Naive B cell (primary cell): Measurements from ENCODE around the gene DDI2. TPM values are rescaled to one million over a fixed set of nuclear protein-coding genes. Genes with fewer than 3 reads are reported as not detected.

Experiments used
- ATAC-seq, 2 donors: fragments of 150-1000 bp; cut with Tn5 transposase; 2 replicates each; pipeline ENCODE4 v1.10.0; 2021; ENCODE audit warnings: low read depth in 2 of 2, mild to moderate bottlenecking in 2 of 2, moderate library complexity in 2 of 2
- DNase-seq: peaks from one replicate; pipeline ENCODE4 v3.0.0; 2022
- H3K27ac Mint-ChIP-seq, 6 donors: one replicate each; pipeline ENCODE4 v1.8.0; 2020 to 2022; ENCODE audit warnings: mild to moderate bottlenecking in 6 of 6, mixed read lengths in 6 of 6, moderate library complexity in 5 of 6, inconsistent platforms in 2 of 6
- H3K27me3 Mint-ChIP-seq, 3 donors: one replicate each; pipeline ENCODE4 v1.8.0; 2021 to 2022; ENCODE audit warnings: mixed read lengths in 3 of 3, mild to moderate bottlenecking in 1 of 3
- H3K36me3 Mint-ChIP-seq, 2 donors: one replicate each; pipeline ENCODE4 v1.8.0; 2020 to 2022; ENCODE audit warnings: mixed read lengths in 2 of 2, inconsistent platforms in 1 of 2, mild to moderate bottlenecking in 1 of 2
- H3K4me1 Mint-ChIP-seq, 3 donors: one replicate each; pipeline ENCODE4 v1.8.0; 2020 to 2022; ENCODE audit warnings: mixed read lengths in 3 of 3, inconsistent platforms in 1 of 3, mild to moderate bottlenecking in 1 of 3, moderate library complexity in 1 of 3
- H3K4me3 Mint-ChIP-seq, 8 donors: one replicate each; pipeline ENCODE4 v1.8.0; 2020 to 2022; ENCODE audit warnings: mild to moderate bottlenecking in 8 of 8, mixed read lengths in 8 of 8, moderate library complexity in 8 of 8, inconsistent platforms in 2 of 8
- H3K9me3 Mint-ChIP-seq, 7 donors: one replicate each; pipeline ENCODE4 v1.8.0; 2020 to 2022; ENCODE audit warnings: mixed read lengths in 7 of 7, mild to moderate bottlenecking in 5 of 7, inconsistent platforms in 2 of 7, moderate library complexity in 1 of 7
- polyA plus RNA-seq, 6 donors: library from polyadenylated mRNA; unstranded; fragments of 300-500 nt; fragmentation: Illumina TruSeq; gene quantifications; one replicate each; pipeline ENCODE4 v1.2.3, GENCODE V29; 2021; ENCODE audit warnings: low read depth in 6 of 6

The DDI2 gene
- polyA plus RNA-seq, 6 donors from 2014 or later = 2.5 to 7.1 (median 5.7) TPM

- peak overlapping the region in 1 of 6 donors; percentile 62 for H3K27ac Mint-ChIP-seq
- no peaks in the 10 kb centered on the region for H3K27me3 Mint-ChIP-seq
- H3K36me3 Mint-ChIP-seq = peaks cover 3 to 8% of the 10 kb centered on the region in 2 donors
- no peak for ATAC-seq
- no peaks in the 10 kb centered on the region for H3K9me3 Mint-ChIP-seq
- peaks cover 21 to 43% (median 23%) of the 10 kb centered on the region in 3 donors for H3K4me1 Mint-ChIP-seq
- H3K4me3 Mint-ChIP-seq = no peak overlapping the region
- no peak for DNase-seq
These were observed 91.4 kb downstream of the DDI2 start for GRCh38 chr1:15708486-15709137.

DNA sequence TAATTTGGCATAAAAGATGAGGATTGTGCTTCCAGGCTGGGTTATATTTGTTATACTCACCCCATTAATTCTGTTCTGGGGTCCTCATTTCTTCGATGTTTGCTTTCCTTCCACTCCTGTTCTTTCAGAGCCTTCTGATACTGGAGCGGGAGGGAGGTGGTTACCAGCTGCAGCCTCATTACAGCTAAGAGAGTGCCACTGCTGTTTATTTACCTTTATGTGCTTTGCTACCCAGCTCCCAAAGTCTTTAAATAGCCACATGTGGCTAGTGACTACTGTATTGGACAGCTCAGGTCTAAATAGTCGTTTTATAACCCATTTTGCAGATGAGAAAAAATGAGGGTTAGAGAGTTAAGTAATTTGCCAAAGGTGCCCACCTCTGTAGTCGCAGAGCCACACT is 92.0 kb downstream of the DDI2 start:
- peak overlapping the region in 2 of 6 donors; percentile 37 to 77 for H3K27ac Mint-ChIP-seq
- DNase-seq = no peak

DNA sequence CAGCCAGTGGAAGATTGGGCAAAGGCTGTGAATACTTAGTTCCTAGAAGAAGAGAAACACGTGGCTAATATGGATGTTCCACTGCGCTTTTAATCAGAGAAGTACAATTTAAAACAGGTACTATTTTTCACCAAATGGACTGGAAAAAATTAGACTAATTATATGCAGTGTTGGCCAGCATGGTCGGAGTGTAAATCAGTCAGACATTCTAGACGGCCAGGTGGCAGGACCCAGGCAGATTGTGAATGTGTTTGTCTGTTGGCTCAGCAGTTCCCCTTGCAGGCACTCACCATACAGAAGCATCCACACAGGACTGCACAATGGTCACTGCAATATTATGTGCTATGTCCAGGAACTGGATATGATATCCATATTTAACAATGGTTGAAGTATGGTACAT is 94.9 kb downstream of the DDI2 start:
- Mint-ChIP-seq H3K9me3 (no peaks in the 10 kb centered on the region), H3K36me3 (no peaks in the 10 kb centered on the region), H3K27ac (peak overlapping the region in 1 of 6 donors; percentile 67), H3K27me3 (no peaks in the 10 kb centered on the region), H3K4me1 (peaks cover 12 to 28% (median 15%) of the 10 kb centered on the region in 3 donors), H3K4me3 (no peak overlapping the region)
- peak in 1 of 2 donors; percentile 40 for ATAC-seq
- no peak for DNase-seq

More for the DNA sequence above, 92.0 kb downstream of the DDI2 start:
- Mint-ChIP-seq H3K4me3 (no peak overlapping the region), H3K27me3 (no peaks in the 10 kb centered on the region), H3K36me3 (peaks cover 3 to 8% of the 10 kb centered on the region in 2 donors), H3K4me1 (peaks cover 19 to 43% (median 26%) of the 10 kb centered on the region in 3 donors), H3K9me3 (no peaks in the 10 kb centered on the region)
- ATAC-seq = no peak

DNA sequence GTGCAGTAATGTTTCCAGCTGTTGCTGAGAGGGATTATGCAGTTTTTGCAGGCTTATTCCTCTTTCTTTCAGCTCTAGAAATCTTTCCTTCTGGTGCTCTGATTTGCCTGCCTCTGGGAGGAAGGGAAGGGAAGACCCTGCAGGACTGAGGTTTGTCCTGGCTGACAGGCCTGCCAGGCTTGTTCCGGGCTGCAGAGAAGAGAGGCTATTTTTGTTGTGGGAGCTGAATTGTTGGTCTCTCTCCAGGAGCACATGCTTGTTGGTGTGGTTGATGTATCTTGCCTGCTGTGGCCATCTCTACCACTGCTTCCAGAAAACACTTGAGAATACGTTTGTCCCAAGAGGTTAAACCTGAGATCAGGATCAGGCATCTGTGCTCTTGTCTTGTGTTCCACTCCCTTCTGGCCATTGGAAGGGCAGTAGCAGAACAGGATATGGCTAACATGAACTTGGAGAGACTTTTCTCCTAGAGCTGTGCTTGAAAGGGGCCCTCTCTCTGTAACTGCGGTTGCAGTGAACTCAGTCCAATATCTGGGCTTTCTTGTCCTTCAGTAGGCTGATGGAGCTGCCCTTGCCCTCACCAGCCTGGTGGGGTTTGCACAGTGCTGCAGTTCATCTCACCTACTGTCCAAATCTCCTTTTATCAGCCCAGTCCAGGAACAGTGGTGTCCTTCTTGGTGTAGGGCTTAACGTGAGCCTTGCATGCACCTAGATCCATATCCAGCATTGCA is 97.3 kb downstream of the DDI2 start:
- ATAC-seq (no peak), DNase-seq (no peak)
- Mint-ChIP-seq H3K4me1 (peaks cover 8 to 15% (median 13%) of the 10 kb centered on the region in 3 donors), H3K27ac (peak overlapping the region in 2 of 6 donors; percentile 19 to 47), H3K9me3 (no peaks in the 10 kb centered on the region), H3K4me3 (peak overlapping the region in 1 of 8 donors; percentile 52), H3K36me3 (peaks cover 1 to 3% of the 10 kb centered on the region in 2 donors), H3K27me3 (no peaks in the 10 kb centered on the region)

DNA sequence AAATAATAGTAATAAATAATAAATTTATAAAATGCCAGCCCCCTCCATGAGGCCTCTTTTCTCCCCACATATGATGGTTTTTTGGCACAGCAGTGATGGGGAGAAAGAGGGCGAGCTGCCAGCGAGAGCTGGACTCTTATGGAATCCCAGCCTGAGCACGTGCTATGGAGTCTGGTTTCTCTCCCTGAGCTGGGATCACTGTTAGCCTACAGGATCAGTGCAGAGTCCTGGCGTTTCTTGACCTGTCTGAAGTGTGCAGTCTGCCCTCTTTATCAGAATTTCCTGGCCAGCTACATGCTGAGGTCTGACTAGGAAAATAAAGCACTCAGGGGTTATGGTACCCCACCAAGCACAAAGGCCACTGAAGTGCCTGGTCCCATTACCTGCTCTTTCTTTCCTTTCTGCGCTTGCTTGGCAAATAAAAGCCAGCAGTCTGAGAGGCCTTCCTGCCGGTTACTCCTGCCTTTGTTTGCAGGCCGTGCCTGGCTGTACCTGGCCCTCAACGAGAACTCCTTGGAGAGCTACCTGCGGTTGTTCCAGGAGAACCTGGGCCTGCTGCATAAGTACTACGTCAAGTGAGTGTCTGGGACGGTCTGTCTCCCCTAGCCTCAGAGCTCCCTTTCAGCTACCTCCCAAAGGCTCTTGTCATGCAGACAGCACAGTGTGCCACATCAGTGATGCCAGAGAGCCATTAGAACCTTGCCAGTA is 100.3 kb downstream of the DDI2 start:
- Mint-ChIP-seq H3K27ac (peak overlapping the region in 2 of 6 donors; percentile 24 to 49), H3K36me3 (peaks cover 5 to 7% of the 10 kb centered on the region in 2 donors), H3K4me3 (no peak overlapping the region), H3K27me3 (no peaks in the 10 kb centered on the region), H3K9me3 (no peaks in the 10 kb centered on the region), H3K4me1 (peaks cover 3 to 8% (median 7%) of the 10 kb centered on the region in 3 donors)
- ATAC-seq (no peak), DNase-seq (no peak)

- no peaks in the 10 kb centered on the region for H3K27me3 Mint-ChIP-seq
- ATAC-seq (no peak), DNase-seq (no peak)
- peaks cover 3 to 8% (median 5%) of the 10 kb centered on the region in 3 donors for H3K4me1 Mint-ChIP-seq
- no peaks in the 10 kb centered on the region for H3K9me3 Mint-ChIP-seq
- peak overlapping the region in 2 of 6 donors; percentile 47 to 49 for H3K27ac Mint-ChIP-seq
- H3K4me3 Mint-ChIP-seq = no peak overlapping the region
- peaks cover 5 to 7% of the 10 kb centered on the region in 2 donors for H3K36me3 Mint-ChIP-seq
These were observed 100.9 kb downstream of the DDI2 start for GRCh38 chr1:15718199-15718601.

Other genes with a start within 250 kb of the DDI2 start
- 10 to 100 TPM; 34.1 to 49.5 (median 44.3) TPM for gene EFHD2, start 207.6 kb upstream of the DDI2 start, polyA plus RNA-seq
- gene CTRC, start 179.0 kb upstream of the DDI2 start, polyA plus RNA-seq = not detected
- not detected for gene CELA2A, start 160.7 kb upstream of the DDI2 start, polyA plus RNA-seq
- not detected for gene CELA2B, start 141.4 kb upstream of the DDI2 start, polyA plus RNA-seq
- gene CASP9, start 93.2 kb upstream of the DDI2 start, polyA plus RNA-seq = 10 to 100 TPM in 5 of 6 donors, 1 to 10 TPM in 1; 4.8 to 17.7 (median 14.7) TPM
- 10 to 100 TPM in 4 of 6 donors, 1 to 10 TPM in 2; 8.5 to 15.4 (median 14.4) TPM for gene DNAJC16, start 90.6 kb upstream of the DDI2 start, polyA plus RNA-seq
- 1 to 10 TPM; 2.4 to 7.4 (median 3.8) TPM for gene AGMAT, start 32.4 kb upstream of the DDI2 start, polyA plus RNA-seq
- gene PLEKHM2, start 66.9 kb downstream of the DDI2 start, polyA plus RNA-seq = 10 to 100 TPM in 3 of 6 donors, 1 to 10 TPM in 3; 1.9 to 13.7 (median 8.9) TPM
- 1 to 10 TPM in 1 of 6 donors, under 1 TPM in 1, not detected in 4; 0.73 to 1.3 TPM for gene SLC25A34, start 118.8 kb downstream of the DDI2 start, polyA plus RNA-seq
- gene TMEM82, start 125.0 kb downstream of the DDI2 start, polyA plus RNA-seq = not detected
- gene FBLIM1, start 141.3 kb downstream of the DDI2 start, polyA plus RNA-seq = not detected
- gene UQCRHL, start 190.2 kb downstream of the DDI2 start, polyA plus RNA-seq = 1 to 10 TPM in 3 of 6 donors, under 1 TPM in 3; 0.11 to 1.3 (median 0.94) TPM
- 10 to 100 TPM in 4 of 6 donors, 1 to 10 TPM in 1, under 1 TPM in 1; 0.96 to 63.0 (median 11.5) TPM for gene SPEN, start 230.2 kb downstream of the DDI2 start, polyA plus RNA-seq